ENCODE data around the gene EMILIN2.

EMILIN2 gene

GRCh38 chr18:2896990-2897389 is 50.2 kb downstream of the EMILIN2 start:
- no peaks in the 10 kb centered on the region for H3K79me2 ChIP-seq (ENCODE audit: insufficient read depth, low read length)
- no peak overlapping the region for H3K4me3 ChIP-seq (ENCODE audit: low read depth, low read length, poor library complexity, severe bottlenecking)
- H3K9ac ChIP-seq (ENCODE audit: low read length) = no peak overlapping the region
- no peaks in the 10 kb centered on the region for H3K9me2 ChIP-seq (ENCODE audit: low read depth, low read length)
- no peaks in the 10 kb centered on the region for H3K9me3 ChIP-seq (ENCODE audit: low read length)
- no peaks in the 10 kb centered on the region for H3K36me3 ChIP-seq (ENCODE audit: insufficient read depth, low read length)
- no peak for TF ChIP-seq CTCF (IDR thresholded peaks at IDR 0.05; ENCODE audit: low read length)
- no peak for TF ChIP-seq EZH2 (IDR thresholded peaks at IDR 0.05; ENCODE audit: borderline replicate concordance, low read length)
- peaks cover 4% of the 10 kb centered on the region for H3K4me1 ChIP-seq (ENCODE audit: insufficient read depth, low read length, severe bottlenecking)
- H3K27ac ChIP-seq (ENCODE audit: low read depth, low read length, poor library complexity, severe bottlenecking) = no peak overlapping the region
- no peaks in the 10 kb centered on the region for H3K27me3 ChIP-seq (ENCODE audit: insufficient read depth, low read length)
- no peaks in the 10 kb centered on the region for H3F3A ChIP-seq (ENCODE audit: insufficient read depth, low read length)
- H3K4me2 ChIP-seq (ENCODE audit: low read length) = no peak overlapping the region
- H2AFZ ChIP-seq (ENCODE audit: low read length) = no peak overlapping the region
- H4K20me1 ChIP-seq (ENCODE audit: insufficient read depth, low read length) = no peaks in the 10 kb centered on the region

- H3K9me3 ChIP-seq (ENCODE audit: low read length) = no peaks in the 10 kb centered on the region
- H3K27ac ChIP-seq (ENCODE audit: low read depth, low read length, poor library complexity, severe bottlenecking) = no peak overlapping the region
- TF ChIP-seq EZH2 (IDR thresholded peaks at IDR 0.05; ENCODE audit: borderline replicate concordance, low read length) (no peak), CTCF (IDR thresholded peaks at IDR 0.05; ENCODE audit: low read length) (no peak)
- H3K79me2 ChIP-seq (ENCODE audit: insufficient read depth, low read length) = no peaks in the 10 kb centered on the region
- no peaks in the 10 kb centered on the region for H3F3A ChIP-seq (ENCODE audit: insufficient read depth, low read length)
- H3K4me2 ChIP-seq (ENCODE audit: low read length) = no peak overlapping the region
- H3K4me1 ChIP-seq (ENCODE audit: insufficient read depth, low read length, severe bottlenecking) = peaks cover 4% of the 10 kb centered on the region
- H3K9ac ChIP-seq (ENCODE audit: low read length) = no peak overlapping the region
- no peaks in the 10 kb centered on the region for H4K20me1 ChIP-seq (ENCODE audit: insufficient read depth, low read length)
- no peak overlapping the region for H3K4me3 ChIP-seq (ENCODE audit: low read depth, low read length, poor library complexity, severe bottlenecking)
- no peaks in the 10 kb centered on the region for H3K27me3 ChIP-seq (ENCODE audit: insufficient read depth, low read length)
- H3K36me3 ChIP-seq (ENCODE audit: insufficient read depth, low read length) = no peaks in the 10 kb centered on the region
- H3K9me2 ChIP-seq (ENCODE audit: low read depth, low read length) = no peaks in the 10 kb centered on the region
- H2AFZ ChIP-seq (ENCODE audit: low read length) = no peak overlapping the region
These were observed 50.8 kb downstream of the EMILIN2 start for GRCh38 chr18:2897448-2898185.

- Histone ChIP-seq H3K36me3 (ENCODE audit: insufficient read depth, low read length) (no peaks in the 10 kb centered on the region), H3K4me1 (ENCODE audit: insufficient read depth, low read length, severe bottlenecking) (peaks cover 4% of the 10 kb centered on the region), H3K4me3 (ENCODE audit: low read depth, low read length, poor library complexity, severe bottlenecking) (no peak overlapping the region), H3K79me2 (ENCODE audit: insufficient read depth, low read length) (no peaks in the 10 kb centered on the region), H3K9me2 (ENCODE audit: low read depth, low read length) (no peaks in the 10 kb centered on the region), H3K27me3 (ENCODE audit: insufficient read depth, low read length) (no peaks in the 10 kb centered on the region), H3K4me2 (ENCODE audit: low read length) (no peak overlapping the region), H3K27ac (ENCODE audit: low read depth, low read length, poor library complexity, severe bottlenecking) (no peak overlapping the region), H3K9me3 (ENCODE audit: low read length) (no peaks in the 10 kb centered on the region), H2AFZ (ENCODE audit: low read length) (no peak overlapping the region), H4K20me1 (ENCODE audit: insufficient read depth, low read length) (no peaks in the 10 kb centered on the region), H3F3A (ENCODE audit: insufficient read depth, low read length) (no peaks in the 10 kb centered on the region), H3K9ac (ENCODE audit: low read length) (no peak overlapping the region)
- no peak for TF ChIP-seq EZH2 (IDR thresholded peaks at IDR 0.05; ENCODE audit: borderline replicate concordance, low read length)
- no peak for TF ChIP-seq CTCF (IDR thresholded peaks at IDR 0.05; ENCODE audit: low read length)
These were observed 51.4 kb downstream of the EMILIN2 start for GRCh38 chr18:2898186-2898640.

All from OCI-LY1 (cell line).